ENCODE results near the gene EPN2. TPM values are rescaled to one million over a fixed set of nuclear protein-coding genes. Genes with fewer than 3 reads are reported as not detected.

The EPN2 gene
- total RNA-seq, 4 donors from 2014 or later: 92.7 to 141 (median 119) TPM

DNA sequence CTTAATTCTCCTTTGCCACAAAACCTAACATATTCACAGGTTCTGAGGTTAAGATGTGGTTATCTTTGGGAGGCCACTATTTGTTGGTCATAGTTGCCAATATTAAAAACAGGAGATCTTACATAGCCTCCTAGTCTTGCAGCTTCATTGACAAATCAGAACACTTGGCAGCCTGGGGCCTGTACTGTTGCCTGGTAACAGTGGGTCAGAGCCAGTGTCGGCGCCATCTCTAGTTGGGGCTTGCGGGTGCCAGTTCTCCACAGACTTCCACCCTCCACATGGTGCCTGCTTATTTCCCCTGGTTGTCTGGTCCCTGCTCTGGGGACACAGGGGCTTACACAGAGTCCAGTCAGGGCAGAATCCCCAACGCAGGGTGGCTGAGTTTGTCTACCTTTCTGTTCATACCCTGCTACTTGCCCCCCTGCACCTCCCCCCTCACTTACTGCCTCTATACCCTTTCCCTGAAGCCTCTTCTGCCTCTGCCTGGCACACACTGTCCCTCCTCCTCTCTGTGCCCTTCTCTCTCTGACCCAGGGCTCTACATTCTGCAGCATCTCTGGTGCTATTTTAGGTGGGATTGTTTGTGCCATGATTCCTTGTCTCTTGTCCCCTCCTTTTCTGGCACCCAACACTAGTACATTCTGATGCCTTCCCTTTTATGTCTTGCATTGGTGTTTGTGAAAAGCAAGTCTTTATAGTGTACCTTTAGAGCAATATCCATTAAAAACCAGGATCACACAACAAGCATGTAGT, 13.4 kb downstream of the EPN2 start:
- Histone ChIP-seq H3K4me1 (peaks cover 0 to 63% (median 35%) of the 10 kb centered on the region in 4 donors), H3K4me3 (no peak overlapping the region), H3K36me3 (no peaks in the 10 kb centered on the region), H3K9me3 (no peaks in the 10 kb centered on the region), H3K27me3 (no peaks in the 10 kb centered on the region), H3K27ac (peak overlapping the region in 2 of 4 donors; percentile 61 to 79)
- WGBS, 2 donors: 64 to 76% methylated on average over 4 of the region's 4 CpGs
- TF ChIP-seq, protein P1, sequence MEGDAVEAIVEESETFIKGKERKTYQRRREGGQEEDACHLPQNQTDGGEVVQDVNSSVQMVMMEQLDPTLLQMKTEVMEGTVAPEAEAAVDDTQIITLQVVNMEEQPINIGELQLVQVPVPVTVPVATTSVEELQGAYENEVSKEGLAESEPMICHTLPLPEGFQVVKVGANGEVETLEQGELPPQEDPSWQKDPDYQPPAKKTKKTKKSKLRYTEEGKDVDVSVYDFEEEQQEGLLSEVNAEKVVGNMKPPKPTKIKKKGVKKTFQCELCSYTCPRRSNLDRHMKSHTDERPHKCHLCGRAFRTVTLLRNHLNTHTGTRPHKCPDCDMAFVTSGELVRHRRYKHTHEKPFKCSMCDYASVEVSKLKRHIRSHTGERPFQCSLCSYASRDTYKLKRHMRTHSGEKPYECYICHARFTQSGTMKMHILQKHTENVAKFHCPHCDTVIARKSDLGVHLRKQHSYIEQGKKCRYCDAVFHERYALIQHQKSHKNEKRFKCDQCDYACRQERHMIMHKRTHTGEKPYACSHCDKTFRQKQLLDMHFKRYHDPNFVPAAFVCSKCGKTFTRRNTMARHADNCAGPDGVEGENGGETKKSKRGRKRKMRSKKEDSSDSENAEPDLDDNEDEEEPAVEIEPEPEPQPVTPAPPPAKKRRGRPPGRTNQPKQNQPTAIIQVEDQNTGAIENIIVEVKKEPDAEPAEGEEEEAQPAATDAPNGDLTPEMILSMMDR (IDR thresholded peaks at IDR 0.05): no peak
- TF ChIP-seq EP300 (IDR thresholded peaks at IDR 0.05) (no peak), POLR2A (IDR thresholded peaks at IDR 0.05) (no peak)
- DNase-seq (ENCODE audit: low spot score in 2 of 2): no peak

DNA sequence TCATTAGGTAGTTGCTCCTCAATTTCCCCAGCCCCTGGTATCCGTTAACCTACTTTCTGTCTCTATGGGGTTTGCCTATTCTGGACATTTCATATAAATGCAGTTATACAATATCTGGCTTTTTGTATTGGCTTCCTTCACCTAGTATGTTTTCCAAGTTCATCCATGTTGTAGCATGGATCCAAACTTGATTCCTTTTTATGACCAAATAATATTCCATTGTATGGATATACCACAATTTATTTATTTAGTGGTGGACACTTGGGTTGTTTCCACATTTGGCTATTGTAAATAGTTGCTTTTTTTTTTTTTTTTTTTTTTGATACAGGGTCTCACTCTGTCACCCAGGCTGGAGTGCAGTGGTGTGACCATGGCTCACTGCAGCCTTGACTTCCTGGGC, 15.9 kb downstream of the EPN2 start:
- Histone ChIP-seq H3K27me3 (no peaks in the 10 kb centered on the region), H3K4me3 (no peak overlapping the region), H3K9me3 (no peaks in the 10 kb centered on the region), H3K36me3 (no peaks in the 10 kb centered on the region), H3K4me1 (peaks cover 0 to 63% (median 27%) of the 10 kb centered on the region in 4 donors), H3K27ac (no peak overlapping the region)
- WGBS, 2 donors: 96 to 100% methylated on average over 1 of the region's 1 CpG
- TF ChIP-seq POLR2A (IDR thresholded peaks at IDR 0.05) (no peak), EP300 (IDR thresholded peaks at IDR 0.05) (no peak)
- TF ChIP-seq, protein P1 (IDR thresholded peaks at IDR 0.05): no peak
- DNase-seq (ENCODE audit: low spot score in 2 of 2): no peak

DNA sequence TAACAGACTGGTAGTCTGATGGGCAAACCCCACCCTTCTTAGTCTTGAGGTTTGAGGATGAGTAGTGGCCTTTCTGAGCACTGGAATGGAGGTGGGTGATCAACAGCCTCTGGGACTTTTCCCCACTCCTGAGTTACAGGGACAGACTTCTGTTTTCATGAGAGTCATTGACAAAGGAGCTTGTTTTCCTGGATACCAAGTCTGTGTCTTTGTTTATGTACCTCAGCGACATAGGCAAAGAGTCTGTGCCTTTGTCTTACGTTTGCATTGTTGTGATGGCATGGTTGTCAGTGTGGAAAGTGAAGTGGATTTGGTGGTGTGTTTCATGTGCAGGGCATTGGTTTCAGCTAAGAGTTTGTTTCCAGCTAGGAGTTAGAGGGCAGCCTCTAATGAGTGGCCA, 17.5 kb downstream of the EPN2 start:
- Histone ChIP-seq H3K27ac (no peak overlapping the region), H3K4me3 (no peak overlapping the region), H3K4me1 (peaks cover 0 to 61% (median 13%) of the 10 kb centered on the region in 4 donors), H3K9me3 (no peaks in the 10 kb centered on the region), H3K36me3 (no peaks in the 10 kb centered on the region), H3K27me3 (no peaks in the 10 kb centered on the region)
- 71 to 78% methylated on average over 2 of the region's 2 CpGs for WGBS, 2 donors
- no peak for TF ChIP-seq POLR2A (IDR thresholded peaks at IDR 0.05)
- TF ChIP-seq, protein P1 (IDR thresholded peaks at IDR 0.05): no peak
- TF ChIP-seq EP300 (IDR thresholded peaks at IDR 0.05): no peak
- DNase-seq (ENCODE audit: low spot score in 2 of 2): no peak

DNA sequence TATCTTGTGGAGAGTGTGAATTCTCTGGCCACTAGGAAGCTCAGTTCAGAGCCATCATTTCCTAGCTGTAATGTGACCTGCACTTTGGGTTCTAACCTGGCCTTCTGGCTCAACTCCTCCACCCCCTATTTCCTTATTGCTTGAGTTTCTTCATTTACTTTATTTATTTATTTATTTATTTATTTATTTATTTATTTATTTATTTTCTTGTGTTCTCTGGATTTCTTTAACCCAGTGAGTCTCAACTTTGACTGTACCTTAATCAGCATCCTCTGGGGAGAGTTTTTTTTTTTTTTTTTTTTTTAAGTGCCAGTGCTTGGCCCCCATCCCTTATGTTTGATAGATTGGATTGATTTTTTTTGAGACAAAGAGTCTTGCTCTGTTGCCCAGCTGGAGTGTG, 18.1 kb downstream of the EPN2 start:
- no peak for TF ChIP-seq EP300 (IDR thresholded peaks at IDR 0.05)
- Histone ChIP-seq H3K4me1 (peaks cover 0 to 61% (median 9%) of the 10 kb centered on the region in 4 donors), H3K27me3 (no peaks in the 10 kb centered on the region), H3K4me3 (no peak overlapping the region), H3K36me3 (no peaks in the 10 kb centered on the region), H3K9me3 (no peaks in the 10 kb centered on the region), H3K27ac (no peak overlapping the region)
- no peak for DNase-seq (ENCODE audit: low spot score in 2 of 2)

DNA sequence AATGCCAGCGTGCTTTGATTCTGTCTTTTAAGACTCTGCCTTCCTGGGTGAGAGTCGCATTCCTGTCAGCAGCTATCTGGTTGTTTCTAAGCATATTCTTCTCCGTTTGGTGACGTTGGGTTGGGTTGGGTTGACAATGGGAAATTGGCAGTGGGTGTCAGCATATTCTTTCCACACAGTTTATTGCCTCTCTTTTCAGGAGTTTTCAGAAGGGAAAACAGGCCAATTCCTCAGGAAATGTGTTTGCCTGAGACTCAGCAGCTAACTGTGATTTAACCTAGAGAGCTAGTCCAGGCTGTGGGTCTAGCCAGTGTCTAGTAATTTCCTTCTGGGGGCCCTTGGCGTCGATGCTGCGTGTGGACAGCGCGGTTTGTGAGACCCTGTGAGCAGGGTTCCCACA, 21.2 kb downstream of the EPN2 start:
- Histone ChIP-seq H3K27me3 (no peaks in the 10 kb centered on the region), H3K9me3 (no peaks in the 10 kb centered on the region), H3K4me3 (no peak overlapping the region), H3K4me1 (peaks cover 3 to 77% (median 16%) of the 10 kb centered on the region in 4 donors), H3K27ac (peak overlapping the region in 1 of 4 donors; percentile 8), H3K36me3 (no peaks in the 10 kb centered on the region)
- TF ChIP-seq POLR2A (IDR thresholded peaks at IDR 0.05) (no peak), EP300 (IDR thresholded peaks at IDR 0.05) (no peak)
- TF ChIP-seq, protein P1 (IDR thresholded peaks at IDR 0.05): no peak
- 73 to 90% methylated on average over 9 of the region's 9 CpGs for WGBS, 2 donors
- no peak for DNase-seq (ENCODE audit: low spot score in 2 of 2)

All from tibial nerve (tissue), 4 donors.